HG03066 (cell line): Measurements from ENCODE around the gene CHCHD6.

ENCODE experiments used
- ATAC-seq: cut with Tn5 transposase; IDR thresholded peaks from one replicate; pipeline ENCODE4 v1.9.1; 2021; ENCODE audit warnings: low read depth; ENCODE audit not compliant: unreplicated experiment

CHCHD6 gene

DNA sequence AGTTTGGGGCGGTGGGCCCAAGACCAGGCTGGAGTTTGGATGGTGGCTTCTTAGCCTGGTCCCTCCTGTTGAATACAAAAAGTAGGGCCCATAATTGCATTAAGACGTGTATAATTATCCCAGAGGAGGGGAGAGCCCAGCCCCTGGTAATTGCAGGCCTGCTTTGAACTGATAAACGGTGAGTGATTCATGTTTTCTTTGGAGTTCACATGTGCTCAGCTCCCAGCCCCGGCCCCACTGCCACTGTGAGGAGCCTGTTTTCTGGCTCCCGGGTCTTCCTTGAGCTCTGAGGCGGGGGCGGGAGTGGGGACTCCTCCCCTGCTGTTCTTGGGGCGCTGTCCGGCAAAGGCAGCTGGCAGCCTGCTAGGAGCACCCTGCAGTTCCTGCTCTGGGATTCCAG lies 282.0 kb downstream of the CHCHD6 start:
- no peak for ATAC-seq

DNA sequence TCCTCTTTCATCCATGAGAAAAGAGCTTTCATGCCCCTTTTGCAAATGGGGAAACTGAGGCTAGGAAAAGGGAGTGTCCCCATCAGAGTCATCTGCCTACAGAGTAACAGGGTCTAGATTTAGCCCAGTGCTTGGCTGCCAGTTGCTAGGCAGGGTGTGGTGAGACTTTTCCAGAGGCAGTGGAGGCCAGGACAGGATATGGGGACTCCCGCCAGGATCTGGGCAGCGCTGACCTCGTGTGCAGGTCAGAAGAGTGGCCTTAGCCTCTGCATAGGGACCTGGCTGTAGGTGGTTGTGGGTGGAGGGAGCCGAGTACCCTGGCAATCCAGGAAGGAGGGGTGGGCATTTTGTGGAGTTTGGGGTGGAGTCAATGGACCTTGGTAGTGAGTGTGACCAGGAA lies 283.1 kb downstream of the CHCHD6 start:
- no peak for ATAC-seq

DNA sequence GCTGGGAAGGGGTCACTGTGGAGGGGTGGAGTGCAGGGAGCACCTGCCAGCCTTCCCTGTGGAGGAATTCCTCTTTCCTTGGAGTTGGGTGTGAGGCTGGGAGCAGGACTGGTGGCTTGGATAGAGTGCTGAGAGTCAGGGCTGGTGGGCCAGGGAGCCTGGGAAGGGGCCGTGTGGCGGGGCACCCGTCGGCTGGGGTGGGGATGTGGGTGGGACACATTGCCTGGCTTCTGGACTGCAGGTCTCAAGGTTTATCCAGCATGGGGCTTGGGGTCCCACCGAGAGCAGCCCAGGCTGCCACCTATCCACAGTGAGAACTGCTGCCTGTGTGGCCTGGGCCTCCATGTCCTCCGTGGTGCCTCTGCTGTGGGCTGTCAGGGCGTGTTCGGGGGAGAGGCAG lies 283.6 kb downstream of the CHCHD6 start:
- no peak for ATAC-seq

DNA sequence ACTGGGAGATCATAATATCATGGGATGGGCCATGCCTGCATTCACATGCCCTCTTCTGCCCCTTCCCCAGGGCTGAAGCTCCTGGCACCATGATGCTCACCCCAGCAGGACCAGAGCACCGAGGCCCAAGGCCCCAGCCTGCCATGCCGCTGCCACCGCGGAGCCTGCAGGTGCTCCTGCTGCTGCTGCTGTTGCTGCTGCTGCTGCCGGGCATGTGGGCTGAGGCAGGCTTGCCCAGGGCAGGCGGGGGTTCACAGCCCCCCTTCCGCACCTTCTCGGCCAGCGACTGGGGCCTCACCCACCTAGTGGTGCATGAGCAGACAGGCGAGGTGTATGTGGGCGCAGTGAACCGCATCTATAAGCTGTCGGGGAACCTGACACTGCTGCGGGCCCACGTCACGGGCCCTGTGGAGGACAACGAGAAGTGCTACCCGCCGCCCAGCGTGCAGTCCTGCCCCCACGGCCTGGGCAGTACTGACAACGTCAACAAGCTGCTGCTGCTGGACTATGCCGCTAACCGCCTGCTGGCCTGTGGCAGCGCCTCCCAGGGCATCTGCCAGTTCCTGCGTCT lies 284.5 kb downstream of the CHCHD6 start:
- no peak for ATAC-seq

DNA sequence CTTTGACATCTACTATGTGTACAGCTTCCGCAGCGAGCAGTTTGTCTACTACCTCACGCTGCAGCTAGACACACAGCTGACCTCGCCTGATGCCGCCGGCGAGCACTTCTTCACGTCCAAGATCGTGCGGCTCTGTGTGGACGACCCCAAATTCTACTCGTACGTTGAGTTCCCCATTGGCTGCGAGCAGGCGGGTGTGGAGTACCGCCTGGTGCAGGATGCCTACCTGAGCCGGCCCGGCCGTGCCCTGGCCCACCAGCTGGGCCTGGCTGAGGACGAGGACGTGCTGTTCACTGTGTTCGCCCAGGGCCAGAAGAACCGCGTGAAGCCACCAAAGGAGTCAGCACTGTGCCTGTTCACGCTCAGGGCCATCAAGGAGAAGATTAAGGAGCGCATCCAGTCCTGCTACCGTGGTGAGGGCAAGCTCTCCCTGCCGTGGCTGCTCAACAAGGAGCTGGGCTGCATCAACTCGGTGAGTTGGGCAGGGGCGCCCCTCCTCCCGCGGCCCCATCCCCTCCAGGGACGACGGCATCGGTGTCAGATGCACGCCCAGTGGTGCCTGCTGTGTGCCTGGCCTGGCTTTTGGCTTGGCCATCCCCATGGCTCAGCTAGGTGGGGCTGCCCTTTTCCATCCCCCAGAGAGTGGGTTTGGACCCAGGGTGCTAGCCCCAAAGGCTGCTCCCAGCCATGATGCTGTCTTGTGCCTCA lies 285.4 kb downstream of the CHCHD6 start:
- ATAC-seq, result no peak

DNA sequence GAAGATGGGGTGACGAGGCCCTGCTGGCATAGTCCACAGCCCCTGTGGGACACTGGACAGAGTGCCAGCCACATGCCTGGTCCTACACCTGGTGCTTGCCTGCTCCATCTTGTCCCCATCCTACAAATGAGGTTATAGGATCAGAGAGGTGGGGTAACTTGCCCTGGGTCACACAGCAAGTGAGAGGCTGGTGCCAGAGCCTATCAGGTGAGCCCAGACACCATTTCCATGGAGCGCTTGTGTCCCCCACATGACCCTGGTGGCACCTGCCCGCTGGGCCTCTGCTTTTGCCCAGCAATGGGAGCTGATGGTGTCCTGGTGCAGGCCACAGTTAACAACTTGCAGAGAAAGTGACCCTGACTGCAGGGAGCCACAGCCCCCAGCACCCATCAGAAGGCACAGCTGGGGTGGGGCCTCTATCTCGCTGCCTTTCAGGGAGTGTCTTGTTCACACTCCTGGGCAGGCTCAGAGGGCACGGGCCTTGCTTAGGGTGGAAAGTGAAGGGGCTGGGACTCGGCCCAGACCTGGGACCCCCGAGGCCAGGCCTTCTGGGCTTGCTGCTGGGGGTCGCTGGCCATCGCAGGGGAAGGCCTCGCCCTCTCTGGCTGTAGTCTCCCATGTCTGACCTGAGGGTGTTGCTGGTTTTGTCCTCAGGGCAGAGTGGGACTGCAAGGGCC lies 286.1 kb downstream of the CHCHD6 start:
- no peak for ATAC-seq

DNA sequence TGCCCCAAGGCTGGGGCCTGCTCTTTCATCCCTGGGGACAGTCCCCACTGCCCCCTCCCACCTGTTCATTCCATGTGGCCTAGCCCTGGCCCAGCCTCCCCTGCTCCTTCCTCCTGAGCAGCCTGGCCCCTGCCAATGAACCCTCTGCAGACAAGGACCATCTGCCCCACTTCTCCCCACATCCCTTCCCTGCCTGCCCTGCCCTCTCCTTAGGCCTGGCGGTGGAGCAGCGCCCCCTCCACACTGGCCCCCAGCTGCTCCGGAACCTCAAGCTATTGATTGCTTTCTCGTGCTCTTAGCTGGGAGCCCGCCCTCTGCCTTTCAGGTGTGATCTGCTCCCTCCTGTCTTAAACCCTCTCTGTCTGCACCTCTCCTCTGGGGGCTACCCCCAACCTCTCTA lies 286.9 kb downstream of the CHCHD6 start:
- ATAC-seq, result no peak

DNA sequence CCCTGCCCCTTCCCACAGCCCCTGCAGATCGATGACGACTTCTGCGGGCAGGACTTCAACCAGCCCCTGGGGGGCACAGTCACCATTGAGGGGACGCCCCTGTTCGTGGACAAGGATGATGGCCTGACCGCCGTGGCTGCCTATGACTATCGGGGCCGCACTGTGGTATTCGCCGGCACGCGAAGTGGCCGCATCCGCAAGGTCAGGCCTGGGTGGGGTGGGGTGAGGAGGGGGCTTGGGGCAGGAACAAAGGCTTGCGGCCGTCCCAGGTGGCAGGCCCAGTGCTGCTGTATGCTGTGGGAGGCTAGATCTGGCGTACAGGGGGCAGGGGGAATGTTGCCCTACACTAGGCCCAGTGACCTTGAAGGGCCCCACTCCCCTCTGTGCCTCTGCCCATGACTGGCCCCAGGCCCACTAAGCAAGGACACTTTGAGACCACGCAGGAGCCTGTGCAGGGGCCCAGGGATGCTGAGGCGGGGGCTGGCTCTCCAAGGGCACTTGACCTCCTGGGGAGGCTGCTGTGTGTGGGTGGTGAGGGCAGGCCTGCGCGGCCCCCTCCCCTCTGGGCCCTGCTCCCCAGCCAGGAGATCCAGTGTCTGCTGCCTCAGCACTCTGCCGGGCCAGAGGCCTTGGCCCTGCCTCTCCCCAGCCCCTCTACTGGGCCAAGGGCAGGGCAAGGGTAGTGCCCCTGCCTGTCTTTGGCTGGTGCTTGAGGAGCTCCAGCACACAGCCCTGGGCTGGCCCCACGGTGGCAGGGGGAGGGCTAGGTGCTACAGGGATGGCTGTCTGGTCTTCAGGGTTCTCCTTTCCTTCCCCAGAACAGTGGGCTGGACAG lies 287.5 kb downstream of the CHCHD6 start:
- no peak for ATAC-seq

DNA sequence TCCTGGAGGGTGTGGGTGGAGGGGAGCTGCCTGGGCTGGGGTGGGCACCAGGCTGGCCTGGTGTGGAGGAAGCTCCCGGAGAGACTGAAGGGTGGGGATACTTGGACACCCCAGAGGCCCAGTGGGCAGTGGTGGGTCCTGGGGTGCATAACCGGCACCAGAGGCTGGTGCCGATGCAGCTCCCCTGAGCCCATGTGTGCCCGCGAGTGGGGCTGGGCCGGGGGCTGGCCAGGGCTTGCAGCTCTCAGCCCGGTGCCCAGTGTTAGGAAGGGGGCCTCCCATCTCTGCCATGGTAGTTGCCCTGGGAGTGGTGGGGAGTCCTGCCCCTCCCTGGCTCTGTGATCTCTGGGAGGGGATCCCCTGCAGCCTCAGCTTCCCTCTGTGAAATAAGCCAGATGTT lies 288.2 kb downstream of the CHCHD6 start:
- no peak for ATAC-seq

DNA sequence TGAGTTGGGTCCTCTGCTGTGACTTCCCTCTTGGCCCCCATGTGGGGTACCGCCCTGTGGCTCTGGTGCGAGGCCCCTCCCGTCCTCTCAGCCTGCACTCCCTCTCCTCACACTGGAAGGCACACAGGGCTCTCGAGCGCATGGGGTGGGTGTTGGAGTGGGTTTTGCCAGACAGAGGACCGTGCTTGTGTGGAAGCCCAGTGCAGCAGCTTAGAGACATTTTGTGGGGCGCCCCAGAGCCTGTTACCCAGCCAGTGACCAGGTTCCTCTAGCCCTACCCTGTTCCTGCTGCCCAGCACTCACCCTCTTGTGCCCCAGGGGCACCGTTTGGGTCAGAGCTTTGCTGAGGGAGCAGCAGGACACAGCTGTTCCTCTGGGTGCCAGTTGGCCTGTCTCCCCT lies 288.7 kb downstream of the CHCHD6 start:
- ATAC-seq, result no peak

DNA sequence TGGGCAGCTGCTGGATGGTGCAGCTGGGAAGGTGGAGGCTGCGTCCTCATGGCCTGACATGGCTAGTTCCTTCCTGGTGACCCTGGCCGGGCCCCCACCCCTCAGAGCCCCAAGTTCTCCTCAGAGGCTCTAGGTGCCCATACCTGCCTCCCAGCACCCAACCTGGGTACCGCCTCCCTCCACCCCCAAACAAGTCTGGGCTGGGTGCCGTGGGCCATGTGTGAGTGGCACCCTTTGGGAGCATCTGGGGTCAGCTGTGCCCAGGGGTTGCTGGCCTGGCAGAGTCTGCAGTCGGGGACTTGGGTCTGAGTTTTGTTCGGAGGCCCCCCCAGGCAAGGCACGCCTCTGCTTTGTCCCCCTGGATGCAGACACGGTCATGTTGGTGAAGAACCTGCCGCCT lies 289.4 kb downstream of the CHCHD6 start:
- no peak for ATAC-seq

DNA sequence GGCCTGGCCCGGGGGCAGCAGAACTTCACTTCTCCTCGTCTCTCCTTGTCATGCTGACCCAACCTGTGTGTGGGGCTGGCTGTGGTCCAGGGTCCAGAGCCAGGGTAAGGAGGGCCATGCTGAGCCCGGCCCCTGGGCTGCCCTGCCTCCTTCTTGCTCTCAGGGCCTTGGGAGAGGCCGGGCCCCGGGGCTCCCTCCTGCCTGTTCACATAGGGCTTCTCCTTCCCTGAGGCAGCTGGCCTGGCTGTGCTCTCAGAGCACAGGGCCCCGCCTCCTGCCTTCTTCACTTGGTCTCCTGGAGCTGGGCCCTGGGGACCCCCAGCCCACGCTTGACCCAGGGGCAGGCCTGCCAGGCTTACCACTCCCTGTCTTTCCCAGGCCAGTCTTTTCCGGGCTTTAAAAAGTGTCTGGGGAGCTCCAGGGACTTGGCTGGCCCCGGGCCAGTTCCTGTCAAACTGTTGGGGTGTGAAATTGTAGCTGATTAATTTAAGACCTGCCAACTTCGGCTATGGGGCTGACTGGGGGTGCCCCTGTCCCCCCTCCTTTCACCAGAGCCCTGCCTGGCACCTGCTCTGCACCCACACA lies 290.7 kb downstream of the CHCHD6 start:
- ATAC-seq, result no peak

DNA sequence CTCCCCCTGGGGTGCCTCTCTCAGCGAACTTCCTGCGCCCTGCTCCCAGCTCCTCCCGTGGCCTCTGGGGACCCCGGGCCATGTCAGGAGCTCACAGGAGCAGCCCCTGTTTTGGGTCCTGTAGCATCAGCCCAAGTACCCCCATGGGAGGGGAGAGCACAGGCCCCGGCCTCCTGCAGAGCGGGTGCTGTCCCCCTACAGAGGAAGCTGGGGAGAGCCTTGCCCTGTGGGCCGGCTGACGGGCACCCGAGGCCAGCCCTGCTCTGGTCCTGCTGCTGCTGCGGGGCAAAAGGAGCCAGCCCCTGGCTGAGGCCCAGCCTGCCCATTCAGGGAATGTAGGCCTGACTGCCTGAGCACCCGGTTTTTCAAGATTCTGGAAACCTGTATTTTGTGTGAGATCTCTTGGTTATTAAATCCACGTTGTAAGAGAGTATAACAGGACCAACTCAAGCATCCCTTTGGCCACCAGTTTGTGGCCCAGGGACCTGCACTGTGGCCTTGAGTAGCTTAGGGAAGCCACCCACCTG lies 291.3 kb downstream of the CHCHD6 start:
- ATAC-seq, result no peak

DNA sequence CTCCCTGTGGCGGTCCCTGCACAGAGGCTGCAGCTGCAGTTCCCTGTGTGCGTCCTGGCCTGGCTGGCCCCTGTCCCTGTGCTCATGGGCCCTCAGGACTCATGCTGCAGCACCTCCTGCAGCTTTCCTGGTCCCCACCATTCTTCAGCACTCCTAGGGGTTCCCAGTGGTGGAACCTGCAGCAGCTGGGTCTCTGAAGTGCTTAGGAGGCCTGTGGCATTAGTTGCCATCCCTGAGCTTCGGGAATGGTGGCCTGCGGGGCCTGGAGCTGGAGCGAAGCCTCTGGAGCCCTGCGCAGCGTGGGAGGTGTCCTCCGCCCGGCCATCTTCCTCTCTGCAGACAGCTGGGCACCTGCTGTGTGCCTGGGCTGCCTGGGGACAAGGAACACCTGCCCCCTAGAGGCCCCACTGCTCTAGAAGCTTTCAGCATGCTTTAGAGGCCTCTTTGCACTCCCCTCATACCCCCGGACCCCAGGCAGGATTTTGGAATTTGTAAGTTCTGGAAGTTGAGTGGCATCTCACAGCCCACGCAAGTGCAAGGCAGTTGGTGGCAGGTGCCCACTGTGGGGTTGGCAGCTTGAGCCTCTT lies 292.0 kb downstream of the CHCHD6 start:
- no peak for ATAC-seq

DNA sequence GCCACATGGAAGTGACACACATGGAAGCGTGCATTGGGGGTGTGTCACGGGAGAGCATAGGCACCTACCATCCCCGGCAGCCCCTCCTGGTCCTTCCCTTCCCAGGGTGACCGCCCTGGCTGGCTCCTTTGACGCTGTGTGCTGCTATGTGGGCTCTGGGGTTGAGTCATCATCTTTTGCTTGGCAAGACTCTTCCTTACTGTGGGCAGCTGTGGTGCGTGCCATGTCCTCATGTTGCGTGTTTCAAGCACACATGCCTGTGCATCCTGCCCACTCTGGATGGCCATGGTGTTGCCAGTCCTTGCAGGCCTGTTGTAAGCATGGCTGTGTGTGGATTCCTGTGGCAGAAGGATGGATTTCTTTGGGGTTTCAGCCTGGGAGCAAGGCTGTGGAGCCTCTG lies 292.9 kb downstream of the CHCHD6 start:
- ATAC-seq, result no peak

DNA sequence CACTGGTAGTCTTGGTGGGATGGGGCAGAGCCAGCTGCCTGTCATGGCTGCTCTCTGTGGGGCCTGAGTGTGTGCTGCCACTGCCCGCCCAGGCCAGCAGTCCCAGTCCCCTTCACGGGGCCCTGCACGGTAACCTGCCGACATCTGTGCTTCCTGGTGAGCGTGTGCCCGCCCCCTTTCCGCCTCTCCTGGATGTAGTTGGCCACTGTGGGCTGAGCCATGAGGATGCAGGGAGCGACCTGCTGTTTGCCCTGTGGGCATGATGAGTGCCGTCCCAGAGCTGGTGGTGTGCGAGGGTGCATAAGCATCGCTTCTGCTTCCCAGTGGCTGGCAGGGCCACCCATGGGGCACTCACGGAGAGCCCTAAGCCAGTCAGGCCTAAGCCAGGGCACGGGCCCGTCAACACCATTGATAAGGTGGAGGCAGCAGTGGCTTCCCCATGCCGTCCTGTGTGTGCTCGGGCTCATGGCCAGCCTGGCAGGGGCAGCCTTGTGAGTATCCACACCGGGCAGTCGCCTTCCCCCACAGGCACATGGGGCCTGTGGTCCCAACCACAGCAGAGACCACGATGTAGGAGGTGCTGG lies 293.5 kb downstream of the CHCHD6 start:
- no peak for ATAC-seq

DNA sequence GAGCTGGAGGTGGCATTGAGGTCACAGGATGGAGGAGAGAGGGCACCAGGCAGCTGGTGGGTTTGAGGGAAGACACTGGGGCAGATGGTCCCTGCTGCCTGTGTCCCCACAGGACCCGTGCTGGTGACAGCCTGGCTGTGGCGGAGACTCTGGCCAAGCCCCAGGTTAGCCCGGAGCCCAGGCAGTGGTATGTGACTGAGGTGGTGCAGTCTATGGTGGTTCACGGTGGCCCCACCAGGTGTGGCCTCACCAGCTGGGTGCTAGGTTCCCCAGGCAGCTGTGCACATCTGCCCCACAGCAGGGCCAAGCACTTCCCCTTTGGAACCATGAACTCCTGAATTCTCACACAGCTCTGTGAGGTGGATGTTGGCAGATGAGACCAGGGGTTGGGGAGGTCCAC lies 294.3 kb downstream of the CHCHD6 start:
- no peak for ATAC-seq

DNA sequence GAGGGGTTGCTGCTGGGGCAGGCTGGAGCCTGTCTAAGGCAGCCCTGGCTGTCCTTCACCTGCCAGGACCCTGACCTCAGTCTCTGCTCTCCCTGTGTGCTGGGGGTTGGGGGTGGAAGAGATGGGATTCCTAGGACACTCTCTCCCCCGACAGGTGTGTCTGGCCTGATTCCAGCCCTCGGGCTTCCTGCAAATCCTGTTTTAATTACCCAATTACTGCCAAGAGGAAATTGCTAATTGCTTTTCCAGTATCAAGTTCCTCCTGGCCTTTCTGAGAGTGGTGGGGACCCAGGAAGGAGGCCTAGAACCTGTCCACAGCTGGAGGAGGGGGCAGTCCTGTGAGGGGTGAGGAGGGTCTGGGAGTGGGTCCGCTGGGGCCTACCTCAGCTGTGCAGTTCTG lies 294.7 kb downstream of the CHCHD6 start:
- no peak for ATAC-seq

DNA sequence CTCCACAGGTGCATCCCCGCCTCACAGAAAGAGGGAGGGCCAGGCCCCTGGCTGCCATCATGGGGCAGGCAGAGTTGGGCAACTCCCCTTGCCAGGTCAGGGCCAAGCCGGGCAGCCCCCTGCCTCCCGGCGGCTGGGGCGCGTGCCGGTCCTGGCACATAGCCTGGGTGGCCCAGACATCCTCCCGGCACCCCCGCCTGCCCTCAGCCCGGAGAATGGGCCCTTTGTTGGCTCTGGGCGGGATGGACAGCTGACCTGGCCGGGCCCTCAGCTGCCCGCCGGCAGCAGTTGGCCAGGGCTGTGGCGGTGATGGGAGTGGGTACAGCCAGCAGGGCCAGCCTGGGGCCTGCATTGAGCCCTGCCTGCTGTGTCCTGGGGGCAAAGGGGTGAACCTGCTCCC lies 295.3 kb downstream of the CHCHD6 start:
- no peak for ATAC-seq

DNA sequence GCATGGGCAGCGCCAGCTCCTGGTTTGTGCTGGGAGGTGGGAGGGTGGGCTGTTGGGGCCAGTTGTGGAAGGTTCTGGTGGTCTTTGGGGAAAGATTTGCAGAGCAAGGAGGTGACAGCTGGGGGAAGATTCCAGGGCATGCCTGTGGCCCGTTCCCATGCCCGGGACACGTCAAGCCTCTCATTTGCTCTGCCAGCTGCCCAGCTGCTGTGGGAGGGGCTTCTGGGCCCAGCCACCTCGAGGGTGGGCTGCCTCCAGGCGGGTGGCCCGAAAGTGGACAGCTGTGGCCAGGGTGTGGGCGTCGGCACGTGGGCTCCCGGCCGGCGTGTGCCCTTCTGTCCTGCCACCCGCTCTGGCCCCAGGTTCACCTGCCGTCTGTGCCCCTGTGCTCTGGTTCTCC lies 296.1 kb downstream of the CHCHD6 start:
- no peak for ATAC-seq
